Uterus (tissue), 2 donors: ENCODE data around the gene OAS3.

Experiments
- POLR2A ChIP-seq, 2 donors: fragments of 450-650 bp; IDR thresholded peaks; one replicate each; pipeline ENCODE4 v1.6.1; 2016; ENCODE audit warnings: antibody characterized with exemption in 2 of 2, mild to moderate bottlenecking in 1 of 2, moderate library complexity in 1 of 2
- TF ChIP-seq, protein P1 (sequence below), 4 experiments: fragments of 200-600 bp in 2 of 4; fragments of 450-650 bp in 2 of 4; sonication (generic) in 2 of 4; IDR thresholded peaks; one replicate each; pipeline ENCODE4 v1.5.1; 2016 to 2019; ENCODE audit warnings: antibody characterized with exemption in 4 of 4, mild to moderate bottlenecking in 2 of 4, moderate library complexity in 1 of 4

DNA sequence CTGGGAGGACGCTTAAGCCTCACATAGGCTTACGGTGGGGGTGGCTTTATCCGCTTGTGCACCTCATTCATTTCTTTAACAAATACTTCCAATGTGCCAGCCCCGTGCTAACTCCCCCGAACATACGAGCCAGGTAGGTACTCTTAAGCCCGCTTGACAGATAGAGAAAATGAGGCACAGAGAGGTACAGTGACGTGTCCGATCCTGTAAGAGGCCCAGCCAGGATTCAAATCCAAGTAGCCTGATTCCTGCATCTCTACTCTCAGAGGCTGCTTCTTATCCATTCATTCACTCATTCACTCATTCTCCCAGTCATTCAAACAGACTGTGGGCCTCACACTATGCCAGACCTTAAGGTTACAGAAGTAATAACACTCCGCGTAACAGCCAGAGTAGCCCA, 477 bp downstream of the OAS3 start:
- TF ChIP-seq POLR2A (IDR thresholded peaks at IDR 0.05): no peak
- TF ChIP-seq, protein P1, sequence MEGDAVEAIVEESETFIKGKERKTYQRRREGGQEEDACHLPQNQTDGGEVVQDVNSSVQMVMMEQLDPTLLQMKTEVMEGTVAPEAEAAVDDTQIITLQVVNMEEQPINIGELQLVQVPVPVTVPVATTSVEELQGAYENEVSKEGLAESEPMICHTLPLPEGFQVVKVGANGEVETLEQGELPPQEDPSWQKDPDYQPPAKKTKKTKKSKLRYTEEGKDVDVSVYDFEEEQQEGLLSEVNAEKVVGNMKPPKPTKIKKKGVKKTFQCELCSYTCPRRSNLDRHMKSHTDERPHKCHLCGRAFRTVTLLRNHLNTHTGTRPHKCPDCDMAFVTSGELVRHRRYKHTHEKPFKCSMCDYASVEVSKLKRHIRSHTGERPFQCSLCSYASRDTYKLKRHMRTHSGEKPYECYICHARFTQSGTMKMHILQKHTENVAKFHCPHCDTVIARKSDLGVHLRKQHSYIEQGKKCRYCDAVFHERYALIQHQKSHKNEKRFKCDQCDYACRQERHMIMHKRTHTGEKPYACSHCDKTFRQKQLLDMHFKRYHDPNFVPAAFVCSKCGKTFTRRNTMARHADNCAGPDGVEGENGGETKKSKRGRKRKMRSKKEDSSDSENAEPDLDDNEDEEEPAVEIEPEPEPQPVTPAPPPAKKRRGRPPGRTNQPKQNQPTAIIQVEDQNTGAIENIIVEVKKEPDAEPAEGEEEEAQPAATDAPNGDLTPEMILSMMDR (IDR thresholded peaks at IDR 0.05): no peak
